DND-41 (cell line): ENCODE data around the gene CNNM1.

Source experiments
- EZH2 ChIP-seq: IDR thresholded peaks from 3 replicates; pipeline ENCODE4 v1.6.1; 2012; ENCODE audit warnings: borderline replicate concordance, low read depth, mild to moderate bottlenecking, moderate library complexity, low read length, inconsistent platforms; ENCODE audit not compliant: severe bottlenecking
- TF ChIP-seq, protein P1 (sequence below): IDR thresholded peaks from 2 replicates; pipeline ENCODE4 v1.5.1; 2012; ENCODE audit warnings: borderline replicate concordance, low read length, moderate library complexity, mild to moderate bottlenecking; ENCODE audit not compliant: poor library complexity, severe bottlenecking; ENCODE audit errors: extremely low read depth

DNA sequence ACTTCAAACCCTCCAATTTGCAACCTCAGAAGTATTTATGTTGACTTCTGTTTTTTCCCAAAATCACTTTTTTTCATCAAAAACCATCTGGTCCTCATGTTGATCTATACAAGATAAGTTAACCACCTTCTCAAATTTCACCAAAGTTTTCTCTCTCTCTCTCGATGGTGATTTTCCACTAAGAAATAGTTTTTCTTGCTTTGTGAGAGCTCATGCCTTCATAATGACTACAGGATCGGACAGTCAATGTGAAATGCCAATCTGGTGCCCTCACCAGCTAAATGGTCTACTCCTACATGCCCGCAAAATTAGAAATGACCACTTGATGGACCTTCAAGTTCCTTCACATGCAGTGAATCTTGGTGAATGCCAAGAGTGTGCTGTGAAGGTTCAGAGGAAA lies 40.4 kb downstream of the CNNM1 start:
- TF ChIP-seq, protein P1, sequence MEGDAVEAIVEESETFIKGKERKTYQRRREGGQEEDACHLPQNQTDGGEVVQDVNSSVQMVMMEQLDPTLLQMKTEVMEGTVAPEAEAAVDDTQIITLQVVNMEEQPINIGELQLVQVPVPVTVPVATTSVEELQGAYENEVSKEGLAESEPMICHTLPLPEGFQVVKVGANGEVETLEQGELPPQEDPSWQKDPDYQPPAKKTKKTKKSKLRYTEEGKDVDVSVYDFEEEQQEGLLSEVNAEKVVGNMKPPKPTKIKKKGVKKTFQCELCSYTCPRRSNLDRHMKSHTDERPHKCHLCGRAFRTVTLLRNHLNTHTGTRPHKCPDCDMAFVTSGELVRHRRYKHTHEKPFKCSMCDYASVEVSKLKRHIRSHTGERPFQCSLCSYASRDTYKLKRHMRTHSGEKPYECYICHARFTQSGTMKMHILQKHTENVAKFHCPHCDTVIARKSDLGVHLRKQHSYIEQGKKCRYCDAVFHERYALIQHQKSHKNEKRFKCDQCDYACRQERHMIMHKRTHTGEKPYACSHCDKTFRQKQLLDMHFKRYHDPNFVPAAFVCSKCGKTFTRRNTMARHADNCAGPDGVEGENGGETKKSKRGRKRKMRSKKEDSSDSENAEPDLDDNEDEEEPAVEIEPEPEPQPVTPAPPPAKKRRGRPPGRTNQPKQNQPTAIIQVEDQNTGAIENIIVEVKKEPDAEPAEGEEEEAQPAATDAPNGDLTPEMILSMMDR = no peak
- no peak for TF ChIP-seq EZH2
